K562 (cell line): Measurements from ENCODE around the gene C1orf167. TPM values are rescaled to one million over a fixed set of nuclear protein-coding genes. Genes with fewer than 3 reads are reported as not detected.

Experiments used
- CHAMP1 ChIP-seq: fragments of 450-650 bp; IDR thresholded peaks from 2 replicates; pipeline ENCODE4 v1.6.1; 2016; ENCODE audit warnings: mild to moderate bottlenecking
- HDAC1 ChIP-seq, 2 experiments: fragments of 450-650 bp; IDR thresholded peaks; 2 replicates each; pipeline ENCODE4 v1.6.1; 2016 to 2017; ENCODE audit warnings: inconsistent platforms in 1 of 2, mild to moderate bottlenecking in 1 of 2, moderate library complexity in 1 of 2
- JUND ChIP-seq, 2 experiments: IDR thresholded peaks; 2 replicates in 1 of 2; 3 replicates in 1 of 2; pipeline ENCODE4 v1.6.1; 2011; ENCODE audit warnings: borderline replicate concordance in 2 of 2, low read depth in 2 of 2, low read length in 2 of 2, improper control_type of control experiment in 1 of 2, missing biosample characterization in 1 of 2, missing genetic modification characterization in 1 of 2, missing genetic modification reagents in 1 of 2
- KLF1 ChIP-seq: fragments of 450-650 bp; IDR thresholded peaks from 2 replicates; pipeline ENCODE4 v1.6.1; 2016; ENCODE audit warnings: missing genetic modification characterization, missing compliant biosample characterization
- MLLT1 ChIP-seq, 2 experiments: fragments of 450-650 bp; IDR thresholded peaks; 2 replicates each; pipeline ENCODE4 v1.6.1; 2016
- MTF1 ChIP-seq: fragments of 250-450 bp; sonication (Bioruptor Pico); IDR thresholded peaks from 2 replicates; pipeline ENCODE4 v1.9.0; 2021; ENCODE audit warnings: moderate library complexity, mild to moderate bottlenecking, inconsistent platforms, borderline replicate concordance
- MYNN ChIP-seq, 2 experiments: sonication (generic); formaldehyde crosslinking in 1 of 2; IDR thresholded peaks; 2 replicates each; pipeline versions ENCODE4 v1.5.0 to v1.6.1; 2016 to 2020; ENCODE audit warnings: antibody characterized with exemption in 1 of 2, missing genetic modification reagents in 1 of 2
- NCOA6 ChIP-seq: fragments of 450-650 bp; IDR thresholded peaks from 2 replicates; pipeline ENCODE4 v1.6.1; 2017; ENCODE audit warnings: mild to moderate bottlenecking
- NUFIP1 ChIP-seq: fragments of 450-650 bp; IDR thresholded peaks from 2 replicates; pipeline ENCODE4 v1.6.1; 2018; ENCODE audit not compliant: partially characterized antibody
- PHB2 ChIP-seq: fragments of 450-650 bp; IDR thresholded peaks from 2 replicates; pipeline ENCODE4 v1.6.1; 2017; ENCODE audit warnings: low read depth
- POU5F1 ChIP-seq: fragments of 150-350 bp; IDR thresholded peaks from 2 replicates; pipeline ENCODE4 v1.6.1; 2014; ENCODE audit warnings: borderline replicate concordance, low read length, low read depth, mild to moderate bottlenecking; ENCODE audit not compliant: partially characterized antibody
- RBFOX2 ChIP-seq: fragments of 200-400 bp; formaldehyde crosslinking; IDR thresholded peaks from 2 replicates; pipeline ENCODE4 v1.6.1; 2017; ENCODE audit warnings: low read depth, mild to moderate bottlenecking, low read length, moderate library complexity
- SP1 ChIP-seq: sonication (generic); formaldehyde crosslinking; IDR thresholded peaks from 2 replicates; pipeline ENCODE4 v1.8.1; 2022; ENCODE audit warnings: mild to moderate bottlenecking, missing genetic modification reagents
- THRAP3 ChIP-seq: fragments of 450-650 bp; IDR thresholded peaks from 2 replicates; pipeline ENCODE4 v1.6.1; 2016; ENCODE audit warnings: mild to moderate bottlenecking, inconsistent platforms, borderline replicate concordance
- THRB ChIP-seq: fragments of 450-650 bp; formaldehyde crosslinking; conservative IDR thresholded peaks from 2 replicates; pipeline ENCODE4 v1.4.0; 2022; ENCODE audit warnings: mild to moderate bottlenecking, missing genetic modification characterization
- ZBTB17 ChIP-seq: fragments of 450-650 bp; formaldehyde crosslinking; IDR thresholded peaks from 2 replicates; pipeline ENCODE4 v1.4.0; 2020; ENCODE audit warnings: mild to moderate bottlenecking
- ZMIZ1 ChIP-seq, 2 experiments: fragments of 150-350 bp in 1 of 2; IDR thresholded peaks; 2 replicates each; pipeline ENCODE4 v1.6.1; 2012 to 2016; ENCODE audit warnings: low read depth in 2 of 2, low read length in 2 of 2, mild to moderate bottlenecking in 1 of 2, moderate library complexity in 1 of 2
- polyA plus RNA-seq, 8 experiments: library from polyadenylated mRNA; depleted of rRNA in 4 of 8; stranded (reverse) in 5 of 8; unstranded in 3 of 8; fragments of >200 nt; fragmentation: Nextera tagmentation in 2 of 8; fragmentation: Illumina TruSeq in 1 of 8; extraction: Ambion mirVana in 2 of 8; extraction: Trizol in 1 of 8; gene quantifications; 2 replicates each; pipeline versions ENCODE4 v1.2.1 to v1.2.3, GENCODE V29; 2011 to 2014; ENCODE audit warnings: inconsistent platforms in 1 of 8, missing spikeins in 1 of 8
- total RNA-seq, 7 experiments: library from RNA; depleted of rRNA in 6 of 7; stranded (reverse); fragments of >200 nt in 6 of 7; fragmentation: Illumina TruSeq in 2 of 7; extraction: Trizol in 2 of 7; gene quantifications; 2 replicates each; pipeline versions ENCODE4 v1.2.1 to v1.2.3, GENCODE V29; 2011 to 2021; ENCODE audit warnings: low replicate concordance in 1 of 7

C1orf167 gene
- total and polyA plus RNA-seq, 9 of the 15 experiments (the other 6 are each of a cell fraction or from before 2014, with no cell fraction given): 0.22 to 0.86 (median 0.31) TPM; not detected in 2

GRCh38 chr1:11784993-11785769, 23.2 kb downstream of the C1orf167 start (continued):
- TF ChIP-seq NCOA6 (no peak), MYNN (IDR thresholded peaks at IDR 0.05) (peak; percentile 73), MYNN (CRISPR knock-in tag; IDR thresholded peaks at IDR 0.05) (no peak), ZBTB17 (CRISPR knock-in tag) (peak; percentile 69), MLLT1 (IDR thresholded peaks at IDR 0.05) (peak; percentile 34 to 47; a peak in 2 of 4 replicates), NUFIP1 (no peak), SP1 (CRISPR knock-in tag) (no peak), HDAC1 (IDR thresholded peaks at IDR 0.05) (no peak; a peak in 1 of 4 replicates), KLF1 (tag) (no peak), JUND (IDR thresholded peaks at IDR 0.05; ENCODE audit: borderline replicate concordance, low read depth, low read length) (peak; percentile 74; the same call in 1 of the 2 replicates), JUND (tag; IDR thresholded peaks at IDR 0.05; ENCODE audit: borderline replicate concordance, low read depth, low read length) (peak; percentile 54; the same call in 1 of the 3 replicates), THRAP3 (0 out of 2 replicates have a peak, but pooled peaks have one; percentile 16), ZMIZ1 (IDR thresholded peaks at IDR 0.05; ENCODE audit: low read depth in 2 of 2, low read length in 2 of 2) (peak in 1 of 2 experiments; percentile 60; a peak in 1 of 4 replicates), PHB2 (no peak), THRB (CRISPR knock-in tag) (no peak; the same call in 1 of the 2 replicates), CHAMP1 (no peak), MTF1 (no peak), RBFOX2 (peak; percentile 61), POU5F1 (no peak)
